Astrocyte (in vitro differentiated cells and primary cell): ENCODE results near the gene AMH. TPM values are rescaled to one million over a fixed set of nuclear protein-coding genes. Genes with fewer than 3 reads are reported as not detected.

Source experiments
- DNase-seq: peaks from one replicate; pipeline ENCODE4 v3.0.0-alpha.2; 2010; ENCODE audit warnings: low read depth
- FAIRE-seq: peaks from 2 replicates; lab custom pipeline; 2011; peaks lifted over from hg19 to GRCh38; lab: Jason Lieb, UNC
- H2AFZ ChIP-seq: 2 replicates; pipeline ENCODE4 v1.6.0; 2012; ENCODE audit warnings: low read depth, low read length, inconsistent platforms
- H3K27ac ChIP-seq: 2 replicates; pipeline ENCODE4 v1.5.1; 2011; ENCODE audit warnings: low read depth, low read length, inconsistent platforms
- H3K27me3 ChIP-seq: 2 replicates; pipeline ENCODE4 v1.6.0; 2011; ENCODE audit warnings: low read length, inconsistent platforms; ENCODE audit not compliant: insufficient read depth
- H3K36me3 ChIP-seq: 2 replicates; pipeline ENCODE4 v1.5.1; 2011; ENCODE audit warnings: low read length, inconsistent platforms; ENCODE audit not compliant: insufficient read depth
- H3K4me1 ChIP-seq: 2 replicates; pipeline ENCODE4 v1.5.1; 2011; ENCODE audit warnings: low read length, inconsistent platforms; ENCODE audit not compliant: insufficient read depth
- H3K4me2 ChIP-seq: 2 replicates; pipeline ENCODE4 v1.6.0; 2012; ENCODE audit warnings: low read length, inconsistent platforms
- H3K4me3 ChIP-seq: 2 replicates; pipeline ENCODE4 v1.5.1; 2011; ENCODE audit warnings: low read depth, mild to moderate bottlenecking, low read length, inconsistent platforms; ENCODE audit not compliant: insufficient read depth
- H3K79me2 ChIP-seq: 2 replicates; pipeline ENCODE4 v1.6.0; 2012; ENCODE audit warnings: mild to moderate bottlenecking, low read length, inconsistent platforms; ENCODE audit not compliant: insufficient read depth
- H3K9ac ChIP-seq: 2 replicates; pipeline ENCODE4 v1.6.0; 2012; ENCODE audit warnings: mild to moderate bottlenecking, low read length, inconsistent platforms
- H3K9me3 ChIP-seq: 2 replicates; pipeline ENCODE4 v1.5.1; 2012; ENCODE audit warnings: low read depth, mild to moderate bottlenecking, low read length, inconsistent platforms; ENCODE audit not compliant: insufficient read depth
- H4K20me1 ChIP-seq: 2 replicates; pipeline ENCODE4 v1.6.0; 2012; ENCODE audit warnings: low read length, inconsistent platforms; ENCODE audit not compliant: insufficient read depth
- H3K27ac Mint-ChIP-seq: one replicate; pipeline ENCODE4 v1.8.0; 2021; ENCODE audit warnings: mild to moderate bottlenecking, mixed read lengths; ENCODE audit not compliant: unreplicated experiment
- H3K27me3 Mint-ChIP-seq: one replicate; pipeline ENCODE4 v1.8.0; 2021; ENCODE audit warnings: low read depth, mixed read lengths; ENCODE audit not compliant: unreplicated experiment
- H3K36me3 Mint-ChIP-seq: one replicate; pipeline ENCODE4 v1.8.0; 2021; ENCODE audit warnings: low read depth, mixed read lengths; ENCODE audit not compliant: unreplicated experiment
- H3K4me1 Mint-ChIP-seq: one replicate; pipeline ENCODE4 v1.8.0; 2021; ENCODE audit warnings: low read depth, mixed read lengths; ENCODE audit not compliant: unreplicated experiment
- H3K4me3 Mint-ChIP-seq: one replicate; pipeline ENCODE4 v1.8.0; 2021; ENCODE audit warnings: mild to moderate bottlenecking, moderate library complexity, mixed read lengths; ENCODE audit not compliant: unreplicated experiment
- H3K9me3 Mint-ChIP-seq: one replicate; pipeline ENCODE4 v1.8.0; 2021; ENCODE audit warnings: mild to moderate bottlenecking, mixed read lengths; ENCODE audit not compliant: unreplicated experiment
- EZH2 ChIP-seq: IDR thresholded peaks from 2 replicates; pipeline ENCODE4 v1.6.1; 2012; ENCODE audit warnings: mild to moderate bottlenecking, low read length, inconsistent platforms; ENCODE audit not compliant: insufficient read depth
- total RNA-seq: library from RNA; stranded (reverse); gene quantifications from 2 replicates; pipeline ENCODE4 v1.2.1, GENCODE V29; 2021
- TF ChIP-seq, protein P1 (sequence below): IDR thresholded peaks from 2 replicates; pipeline ENCODE4 v1.5.1; 2011; ENCODE audit warnings: low read depth, mild to moderate bottlenecking, inconsistent platforms, low read length, moderate library complexity; ENCODE audit not compliant: insufficient read depth

Gene AMH
- total RNA-seq, 1 donor from 2014 or later, result 4.6 TPM

DNA sequence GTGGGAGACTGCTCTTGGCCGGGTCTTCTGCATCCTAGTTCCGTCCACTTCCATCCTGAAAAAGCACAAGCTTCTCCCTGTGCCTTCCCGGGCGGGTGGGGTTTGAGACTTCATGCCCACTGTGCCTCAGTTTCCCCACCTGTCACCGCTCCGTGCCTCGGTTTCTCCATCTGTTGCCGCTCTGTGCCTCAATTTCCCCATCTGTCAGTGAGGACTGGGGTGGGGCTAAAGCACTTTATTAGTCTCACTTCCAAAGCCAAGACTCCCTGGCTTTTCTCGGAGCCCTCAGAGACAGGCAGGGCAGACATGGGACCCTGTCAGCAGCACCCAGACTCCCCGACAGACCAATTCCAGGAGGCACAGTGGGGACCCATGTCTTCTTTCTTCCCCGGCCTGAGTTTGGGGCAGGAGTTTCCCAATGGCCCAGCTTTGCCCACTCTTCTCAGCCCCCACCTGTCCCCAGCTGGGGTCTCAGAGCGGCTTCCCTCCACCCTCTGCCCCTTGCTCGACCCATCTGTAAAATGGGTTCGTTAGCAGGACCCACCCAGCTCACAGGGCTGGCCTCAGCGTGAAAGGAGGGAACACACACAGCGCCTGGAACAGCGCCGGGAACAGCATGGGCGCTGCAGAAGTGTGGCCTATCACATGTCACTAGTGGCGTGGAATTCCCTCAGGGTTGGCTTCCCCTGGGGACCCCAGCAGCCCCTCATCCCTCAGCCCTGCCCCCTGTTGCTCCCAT is 37.4 kb downstream of the AMH start:
- H3K27me3 Mint-ChIP-seq, result peaks cover 45% of the 10 kb centered on the region
- TF ChIP-seq, protein P1, sequence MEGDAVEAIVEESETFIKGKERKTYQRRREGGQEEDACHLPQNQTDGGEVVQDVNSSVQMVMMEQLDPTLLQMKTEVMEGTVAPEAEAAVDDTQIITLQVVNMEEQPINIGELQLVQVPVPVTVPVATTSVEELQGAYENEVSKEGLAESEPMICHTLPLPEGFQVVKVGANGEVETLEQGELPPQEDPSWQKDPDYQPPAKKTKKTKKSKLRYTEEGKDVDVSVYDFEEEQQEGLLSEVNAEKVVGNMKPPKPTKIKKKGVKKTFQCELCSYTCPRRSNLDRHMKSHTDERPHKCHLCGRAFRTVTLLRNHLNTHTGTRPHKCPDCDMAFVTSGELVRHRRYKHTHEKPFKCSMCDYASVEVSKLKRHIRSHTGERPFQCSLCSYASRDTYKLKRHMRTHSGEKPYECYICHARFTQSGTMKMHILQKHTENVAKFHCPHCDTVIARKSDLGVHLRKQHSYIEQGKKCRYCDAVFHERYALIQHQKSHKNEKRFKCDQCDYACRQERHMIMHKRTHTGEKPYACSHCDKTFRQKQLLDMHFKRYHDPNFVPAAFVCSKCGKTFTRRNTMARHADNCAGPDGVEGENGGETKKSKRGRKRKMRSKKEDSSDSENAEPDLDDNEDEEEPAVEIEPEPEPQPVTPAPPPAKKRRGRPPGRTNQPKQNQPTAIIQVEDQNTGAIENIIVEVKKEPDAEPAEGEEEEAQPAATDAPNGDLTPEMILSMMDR, result no peak
- TF ChIP-seq EZH2, result no peak
- no peaks in the 10 kb centered on the region for H3K9me3 Mint-ChIP-seq
- Histone ChIP-seq H2AFZ (no peak overlapping the region), H3K27me3 (peaks cover 34% of the 10 kb centered on the region), H3K9ac (no peak overlapping the region), H3K4me3 (no peak overlapping the region), H3K4me1 (peaks cover 14% of the 10 kb centered on the region), H3K36me3 (no peaks in the 10 kb centered on the region), H3K4me2 (no peak overlapping the region), H3K9me3 (no peaks in the 10 kb centered on the region), H4K20me1 (peaks cover 52% of the 10 kb centered on the region), H3K79me2 (no peaks in the 10 kb centered on the region), H3K27ac (no peak overlapping the region)
- H3K36me3 Mint-ChIP-seq, result peaks cover 4% of the 10 kb centered on the region
- DNase-seq (no peak), FAIRE-seq (no peak)
- no peak overlapping the region for H3K27ac Mint-ChIP-seq
- no peak overlapping the region for H3K4me3 Mint-ChIP-seq
- H3K4me1 Mint-ChIP-seq, result peaks cover 3% of the 10 kb centered on the region

DNA sequence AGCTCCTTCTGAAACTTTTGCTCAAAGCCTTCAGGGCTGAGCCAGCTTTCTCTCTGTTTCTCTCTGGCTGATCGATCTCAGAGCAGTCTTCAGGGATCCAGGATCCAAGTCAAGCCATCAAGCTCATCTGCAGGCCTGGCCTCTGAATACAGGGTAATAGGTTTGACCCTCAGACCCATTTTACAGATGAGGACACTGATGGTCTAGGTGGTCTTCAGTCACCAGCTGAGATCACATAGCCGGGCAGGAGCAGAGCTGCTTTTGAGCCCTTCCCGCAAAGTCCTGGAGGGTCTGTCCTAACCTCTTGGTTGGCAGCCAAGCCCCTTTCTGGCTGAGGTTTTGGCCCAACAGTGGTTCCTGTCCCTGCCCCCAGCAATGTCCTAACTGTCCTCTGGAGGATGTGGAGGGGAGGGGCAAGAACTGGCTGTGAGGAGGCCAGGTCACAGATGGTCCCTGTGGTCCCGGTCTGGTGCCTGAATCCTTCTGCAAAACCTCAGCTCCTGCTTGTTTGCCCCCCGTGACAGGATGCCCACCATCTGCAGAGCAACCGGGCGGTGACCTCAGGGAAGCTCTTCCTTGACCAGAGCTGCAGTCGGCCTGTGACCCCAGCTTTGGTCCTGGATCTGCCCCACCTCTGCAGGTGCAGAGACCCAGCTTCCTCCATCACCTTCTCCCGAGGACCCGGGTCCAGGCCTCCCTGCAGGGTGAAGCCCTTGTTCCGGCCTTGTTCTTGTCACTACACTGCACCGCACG is 38.6 kb downstream of the AMH start:
- Histone ChIP-seq H3K27ac (no peak overlapping the region), H3K4me1 (peaks cover 8% of the 10 kb centered on the region), H4K20me1 (peaks cover 49% of the 10 kb centered on the region), H2AFZ (no peak overlapping the region), H3K27me3 (peaks cover 42% of the 10 kb centered on the region), H3K79me2 (no peaks in the 10 kb centered on the region), H3K36me3 (no peaks in the 10 kb centered on the region), H3K4me2 (no peak overlapping the region), H3K9me3 (no peaks in the 10 kb centered on the region), H3K4me3 (no peak overlapping the region), H3K9ac (no peak overlapping the region)
- peak; percentile 21 for TF ChIP-seq EZH2
- TF ChIP-seq, protein P1, result no peak
- Mint-ChIP-seq H3K4me1 (no peaks in the 10 kb centered on the region), H3K36me3 (peaks cover 4% of the 10 kb centered on the region), H3K27ac (peak overlapping the region; percentile 80), H3K4me3 (no peak overlapping the region), H3K9me3 (no peaks in the 10 kb centered on the region), H3K27me3 (peaks cover 48% of the 10 kb centered on the region)
- FAIRE-seq (no peak), DNase-seq (no peak)

DNA sequence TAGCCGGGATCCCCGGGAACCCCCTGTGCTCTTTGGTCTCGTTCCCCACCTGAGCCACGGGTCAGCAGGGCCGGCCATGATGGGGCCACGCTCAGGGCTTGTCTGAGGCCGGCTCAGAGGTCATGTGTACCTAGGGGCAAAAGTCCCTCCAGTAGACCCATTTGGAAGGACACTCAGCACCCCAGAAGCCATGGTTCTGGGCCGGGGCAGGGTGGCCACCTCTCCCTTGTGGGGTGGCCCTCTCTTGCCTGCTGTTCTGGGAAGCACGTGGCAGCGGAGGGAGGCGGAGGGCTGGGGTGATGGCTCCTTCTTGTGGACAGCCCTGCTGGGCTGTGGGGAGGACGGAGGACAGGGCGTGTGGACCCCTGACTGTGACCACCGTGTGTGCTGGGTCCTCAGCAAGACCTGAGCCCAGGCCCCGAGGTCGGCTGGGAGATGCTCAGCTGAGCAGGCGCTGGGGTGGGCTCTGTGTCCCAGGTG is 39.3 kb downstream of the AMH start:
- TF ChIP-seq, protein P1, result no peak
- TF ChIP-seq EZH2, result no peak
- Histone ChIP-seq H3K9me3 (no peaks in the 10 kb centered on the region), H3K4me2 (no peak overlapping the region), H3K36me3 (no peaks in the 10 kb centered on the region), H3K4me3 (no peak overlapping the region), H3K4me1 (peaks cover 8% of the 10 kb centered on the region), H4K20me1 (peaks cover 49% of the 10 kb centered on the region), H3K79me2 (no peaks in the 10 kb centered on the region), H3K9ac (no peak overlapping the region), H3K27ac (no peak overlapping the region), H2AFZ (no peak overlapping the region), H3K27me3 (peaks cover 43% of the 10 kb centered on the region)
- no peak for DNase-seq
- Mint-ChIP-seq H3K4me1 (no peaks in the 10 kb centered on the region), H3K9me3 (no peaks in the 10 kb centered on the region), H3K27me3 (peaks cover 52% of the 10 kb centered on the region), H3K36me3 (peaks cover 4% of the 10 kb centered on the region), H3K4me3 (no peak overlapping the region), H3K27ac (peak overlapping the region; percentile 80)
- FAIRE-seq, result no peak
